Measurements from ENCODE around the gene C9orf50. TPM values are rescaled to one million over a fixed set of nuclear protein-coding genes. Genes with fewer than 3 reads are reported as not detected.

Gene C9orf50
- total RNA-seq, 1 experiment from 2014 or later = not detected

- Histone ChIP-seq H3K27me3 (replicated peaks; ENCODE audit: control insufficient read depth, insufficient read depth, low read length) (no peaks in the 10 kb centered on the region), H3K4me1 (no peaks in the 10 kb centered on the region), H3K4me3 (ENCODE audit: low read depth, low read length) (no peak overlapping the region), H3K36me3 (ENCODE audit: control insufficient read depth, insufficient read depth, low read length) (no peaks in the 10 kb centered on the region), H3K9me3 (no peaks in the 10 kb centered on the region)
- no peak overlapping the region for H3K4me3 Mint-ChIP-seq (ENCODE audit: unreplicated experiment)
- CTCF ChIA-PET = no interaction called here
- intact Hi-C loops (cut with micrococcal nuclease; ENCODE audit: unreplicated experiment) = no loop called here
- no peaks in the 10 kb centered on the region for H3K9me3 Mint-ChIP-seq (ENCODE audit: unreplicated experiment)
- POLR2A ChIA-PET = no interaction called here
- H3K36me3 Mint-ChIP-seq (ENCODE audit: insufficient read depth, unreplicated experiment) = no peaks in the 10 kb centered on the region
- no peaks in the 10 kb centered on the region for H3K27me3 Mint-ChIP-seq (ENCODE audit: insufficient read depth, unreplicated experiment)
- BruUV-seq (replicated peaks) = no TSS peak
- H3K4me1 Mint-ChIP-seq (ENCODE audit: low read depth, unreplicated experiment) = no peaks in the 10 kb centered on the region
- no peak overlapping the region for H3K27ac Mint-ChIP-seq (ENCODE audit: unreplicated experiment)
- TF ChIP-seq CTCF (IDR thresholded peaks at IDR 0.05; ENCODE audit: insufficient read depth in 1 of 2, low read depth in 1 of 2, low read length in 1 of 2, severe bottlenecking in 1 of 2, unreplicated experiment in 1 of 2) = no peak
- DNase-seq = no peak
Measured at GRCh38 chr9:129648092-129648763, 27.3 kb upstream of the C9orf50 start.

- Histone ChIP-seq H3K36me3 (ENCODE audit: control insufficient read depth, insufficient read depth, low read length) (no peaks in the 10 kb centered on the region), H3K4me3 (ENCODE audit: low read depth, low read length) (no peak overlapping the region), H3K9me3 (no peaks in the 10 kb centered on the region), H3K4me1 (no peaks in the 10 kb centered on the region), H3K27me3 (replicated peaks; ENCODE audit: control insufficient read depth, insufficient read depth, low read length) (no peaks in the 10 kb centered on the region)
- no peaks in the 10 kb centered on the region for H3K4me1 Mint-ChIP-seq (ENCODE audit: low read depth, unreplicated experiment)
- intact Hi-C loops (cut with micrococcal nuclease; ENCODE audit: unreplicated experiment) = no loop called here
- no peak for DNase-seq
- BruUV-seq (replicated peaks) = no TSS peak
- TF ChIP-seq CTCF (IDR thresholded peaks at IDR 0.05; ENCODE audit: insufficient read depth in 1 of 2, low read depth in 1 of 2, low read length in 1 of 2, severe bottlenecking in 1 of 2, unreplicated experiment in 1 of 2) = no peak
- no peaks in the 10 kb centered on the region for H3K9me3 Mint-ChIP-seq (ENCODE audit: unreplicated experiment)
- H3K27ac Mint-ChIP-seq (ENCODE audit: unreplicated experiment) = no peak overlapping the region
- ChIA-PET CTCF (no interaction called here), POLR2A (no interaction called here)
- H3K4me3 Mint-ChIP-seq (ENCODE audit: unreplicated experiment) = no peak overlapping the region
- no peaks in the 10 kb centered on the region for H3K27me3 Mint-ChIP-seq (ENCODE audit: insufficient read depth, unreplicated experiment)
- H3K36me3 Mint-ChIP-seq (ENCODE audit: insufficient read depth, unreplicated experiment) = no peaks in the 10 kb centered on the region
Measured at GRCh38 chr9:129647635-129648034, 26.7 kb upstream of the C9orf50 start.

GRCh38 chr9:129646654-129647053, 25.8 kb upstream of the C9orf50 start:
- ChIA-PET POLR2A (no interaction called here), CTCF (no interaction called here)
- intact Hi-C loops (cut with micrococcal nuclease; ENCODE audit: unreplicated experiment) = no loop called here
- Histone ChIP-seq H3K36me3 (ENCODE audit: control insufficient read depth, insufficient read depth, low read length) (no peaks in the 10 kb centered on the region), H3K9me3 (no peaks in the 10 kb centered on the region), H3K27me3 (replicated peaks; ENCODE audit: control insufficient read depth, insufficient read depth, low read length) (no peaks in the 10 kb centered on the region), H3K4me3 (ENCODE audit: low read depth, low read length) (no peak overlapping the region), H3K4me1 (no peaks in the 10 kb centered on the region)
- no peak overlapping the region for H3K27ac Mint-ChIP-seq (ENCODE audit: unreplicated experiment)
- no peaks in the 10 kb centered on the region for H3K9me3 Mint-ChIP-seq (ENCODE audit: unreplicated experiment)
- DNase-seq = no peak
- H3K36me3 Mint-ChIP-seq (ENCODE audit: insufficient read depth, unreplicated experiment) = peaks cover 9% of the 10 kb centered on the region
- no peak overlapping the region for H3K4me3 Mint-ChIP-seq (ENCODE audit: unreplicated experiment)
- no TSS peak for BruUV-seq (replicated peaks)
- TF ChIP-seq CTCF (IDR thresholded peaks at IDR 0.05; ENCODE audit: insufficient read depth in 1 of 2, low read depth in 1 of 2, low read length in 1 of 2, severe bottlenecking in 1 of 2, unreplicated experiment in 1 of 2) = no peak
- no peaks in the 10 kb centered on the region for H3K4me1 Mint-ChIP-seq (ENCODE audit: low read depth, unreplicated experiment)
- H3K27me3 Mint-ChIP-seq (ENCODE audit: insufficient read depth, unreplicated experiment) = no peaks in the 10 kb centered on the region
